NB4 (cell line): ENCODE results near the gene TRAP1.

ENCODE experiments used
- DNase-seq: peaks from one replicate; pipeline ENCODE4 v3.0.0; 2010; ENCODE audit warnings: low read depth
- H3K4me3 ChIP-seq: one replicate; pipeline ENCODE4 v1.5.1; 2011; ENCODE audit warnings: mild to moderate bottlenecking, low read depth, low read length, moderate library complexity
- CTCF ChIP-seq: IDR thresholded peaks from one replicate; pipeline ENCODE4 v1.5.1; 2012; ENCODE audit warnings: low read depth, low read length
- MYC ChIP-seq: IDR thresholded peaks from 2 replicates; pipeline ENCODE4 v1.6.1; 2011; ENCODE audit warnings: low read depth, low read length
- POLR2A ChIP-seq: IDR thresholded peaks from 2 replicates; pipeline ENCODE4 v1.6.1; 2011; ENCODE audit warnings: mild to moderate bottlenecking; ENCODE audit not compliant: insufficient read length; ENCODE audit errors: extremely low read depth
- TF ChIP-seq, protein P1 (sequence below): IDR thresholded peaks from 2 replicates; pipeline ENCODE4 v1.6.1; 2011; ENCODE audit warnings: low read depth, low read length

Gene TRAP1

GRCh38 chr16:3759736-3760135 is 42.4 kb upstream of the TRAP1 start:
- no peak for DNase-seq
- H3K4me3 ChIP-seq: no peak overlapping the region
- TF ChIP-seq POLR2A: no peak

GRCh38 chr16:3756113-3756512 is 38.8 kb upstream of the TRAP1 start:
- no peak for DNase-seq
- no peak for TF ChIP-seq CTCF
- no peak for TF ChIP-seq POLR2A
- TF ChIP-seq MYC: no peak
- TF ChIP-seq, protein P1, sequence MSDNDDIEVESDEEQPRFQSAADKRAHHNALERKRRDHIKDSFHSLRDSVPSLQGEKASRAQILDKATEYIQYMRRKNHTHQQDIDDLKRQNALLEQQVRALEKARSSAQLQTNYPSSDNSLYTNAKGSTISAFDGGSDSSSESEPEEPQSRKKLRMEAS: no peak
- no peak overlapping the region for H3K4me3 ChIP-seq

DNA sequence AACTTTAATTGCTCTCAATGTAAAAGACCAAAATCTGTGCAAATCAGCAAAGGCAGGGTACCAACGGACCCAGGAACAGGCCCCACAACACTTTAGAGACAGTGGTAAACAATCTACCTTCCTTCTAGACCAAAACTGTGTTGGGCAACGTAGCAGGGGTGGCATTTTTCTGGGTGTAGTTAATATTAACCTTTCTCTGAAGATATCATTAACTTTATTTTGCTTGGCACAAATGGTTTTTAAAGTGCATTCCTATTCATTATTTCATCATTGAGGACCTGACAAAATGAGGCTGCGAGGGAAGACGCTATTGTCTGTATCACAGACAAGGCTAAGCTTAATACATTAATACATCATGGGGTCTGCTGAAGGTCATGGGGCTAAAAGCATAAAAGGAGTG is 37.9 kb upstream of the TRAP1 start:
- TF ChIP-seq POLR2A (no peak), MYC (no peak)
- TF ChIP-seq, protein P1: no peak
- no peak overlapping the region for H3K4me3 ChIP-seq
- no peak for DNase-seq

- DNase-seq: no peak
- no peak overlapping the region for H3K4me3 ChIP-seq
Measured at GRCh38 chr16:3754772-3755171, 37.4 kb upstream of the TRAP1 start.

GRCh38 chr16:3754081-3754703 is 36.9 kb upstream of the TRAP1 start:
- TF ChIP-seq POLR2A: no peak
- no peak for DNase-seq
- H3K4me3 ChIP-seq: no peak overlapping the region

More at GRCh38 chr16:3754772-3755171, 37.4 kb upstream of the TRAP1 start:
- TF ChIP-seq MYC: no peak
- no peak for TF ChIP-seq POLR2A
- TF ChIP-seq, protein P1: no peak
- no peak for TF ChIP-seq CTCF

GRCh38 chr16:3752984-3753383 is 35.7 kb upstream of the TRAP1 start:
- no peak overlapping the region for H3K4me3 ChIP-seq
- TF ChIP-seq, protein P1: no peak
- TF ChIP-seq MYC (no peak), CTCF (no peak), POLR2A (no peak)
- no peak for DNase-seq

DNA sequence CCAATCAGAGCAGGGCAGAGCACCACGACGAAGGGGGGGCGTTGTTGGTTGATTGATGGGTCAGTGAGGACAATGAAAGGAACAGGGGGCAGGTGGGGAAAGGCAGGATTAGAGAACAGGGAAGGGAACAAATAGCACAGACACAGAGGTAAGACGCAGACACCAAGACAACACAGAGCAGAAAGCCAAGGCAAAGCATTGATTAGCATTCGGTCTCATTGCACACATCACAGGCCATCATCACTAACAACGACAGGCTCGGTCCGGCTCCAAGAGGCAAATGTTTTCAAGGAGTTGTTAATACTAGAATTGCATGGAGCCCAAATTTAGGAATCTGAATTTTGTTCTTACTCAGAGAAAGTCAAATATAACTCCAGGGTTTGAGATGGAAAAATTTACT is 34.6 kb upstream of the TRAP1 start:
- DNase-seq: no peak
- TF ChIP-seq CTCF: no peak
- TF ChIP-seq MYC: no peak
- TF ChIP-seq, protein P1: no peak
- TF ChIP-seq POLR2A: no peak

More for the DNA sequence above, 34.6 kb upstream of the TRAP1 start:
- H3K4me3 ChIP-seq: no peak overlapping the region
